22Rv1 (cell line): ENCODE results near the gene CD8B.
"Not testable (repeated sequence)": the region's sequence is repeated elsewhere in the genome, so short reads cannot be mapped to it uniquely, and the experiment has no call there.

ENCODE experiments used
- ZFX ChIP-seq: fragments of 450-650 bp; IDR thresholded peaks from 2 replicates; pipeline ENCODE4 v1.6.1; 2017; ENCODE audit warnings: antibody characterized with exemption, borderline replicate concordance
- TF ChIP-seq, protein P1 (sequence below): fragments of 450-650 bp; IDR thresholded peaks from 2 replicates; pipeline ENCODE4 v1.5.1; 2017; ENCODE audit warnings: mild to moderate bottlenecking

DNA sequence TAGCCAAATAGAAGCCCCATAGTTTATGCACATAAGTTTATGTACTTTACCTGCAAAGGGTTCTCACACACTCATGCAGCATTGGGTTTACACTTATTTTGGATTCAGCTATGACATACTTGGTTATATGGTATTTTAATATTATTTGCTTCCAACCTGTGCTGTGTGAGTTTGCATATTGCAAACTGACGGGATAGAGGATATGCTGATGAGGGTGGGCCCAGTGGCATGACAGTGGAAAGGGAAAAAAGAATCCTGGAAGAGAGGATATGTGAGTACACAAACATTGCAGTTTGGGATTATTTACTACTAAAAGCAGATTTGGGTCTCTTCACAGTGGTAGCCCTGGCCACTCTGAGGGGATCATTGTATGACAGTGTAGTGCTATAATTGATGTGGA is 44.2 kb upstream of the CD8B start:
- TF ChIP-seq, protein P1, sequence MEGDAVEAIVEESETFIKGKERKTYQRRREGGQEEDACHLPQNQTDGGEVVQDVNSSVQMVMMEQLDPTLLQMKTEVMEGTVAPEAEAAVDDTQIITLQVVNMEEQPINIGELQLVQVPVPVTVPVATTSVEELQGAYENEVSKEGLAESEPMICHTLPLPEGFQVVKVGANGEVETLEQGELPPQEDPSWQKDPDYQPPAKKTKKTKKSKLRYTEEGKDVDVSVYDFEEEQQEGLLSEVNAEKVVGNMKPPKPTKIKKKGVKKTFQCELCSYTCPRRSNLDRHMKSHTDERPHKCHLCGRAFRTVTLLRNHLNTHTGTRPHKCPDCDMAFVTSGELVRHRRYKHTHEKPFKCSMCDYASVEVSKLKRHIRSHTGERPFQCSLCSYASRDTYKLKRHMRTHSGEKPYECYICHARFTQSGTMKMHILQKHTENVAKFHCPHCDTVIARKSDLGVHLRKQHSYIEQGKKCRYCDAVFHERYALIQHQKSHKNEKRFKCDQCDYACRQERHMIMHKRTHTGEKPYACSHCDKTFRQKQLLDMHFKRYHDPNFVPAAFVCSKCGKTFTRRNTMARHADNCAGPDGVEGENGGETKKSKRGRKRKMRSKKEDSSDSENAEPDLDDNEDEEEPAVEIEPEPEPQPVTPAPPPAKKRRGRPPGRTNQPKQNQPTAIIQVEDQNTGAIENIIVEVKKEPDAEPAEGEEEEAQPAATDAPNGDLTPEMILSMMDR = not testable (repeated sequence)
- not testable (repeated sequence) for TF ChIP-seq ZFX
